Left hindlimb (tissue), 1 donor: ENCODE measurements around the gene EML2.
"Not testable (repeated sequence)": the region's sequence is repeated elsewhere in the genome, so short reads cannot be mapped to it uniquely, and the experiment has no call there.

Source experiments
- DNase-seq: peaks from one replicate; pipeline ENCODE4 v3.0.0-alpha.2; 2018

EML2 gene

GRCh38 chr19:45615795-45616703 is 23.1 kb downstream of the EML2 start:
- DNase-seq: peak; percentile 94

GRCh38 chr19:45615056-45615455 is 24.1 kb downstream of the EML2 start:
- not testable (repeated sequence) for DNase-seq

- no peak for DNase-seq
Observed at GRCh38 chr19:45613926-45614725, 25.1 kb downstream of the EML2 start.

GRCh38 chr19:45608948-45609347 is 30.2 kb downstream of the EML2 start:
- no peak for DNase-seq

- peak; percentile 82 for DNase-seq
Observed at GRCh38 chr19:45607071-45608029, 31.8 kb downstream of the EML2 start.

GRCh38 chr19:45601524-45602374 is 37.4 kb downstream of the EML2 start, which contains the start of gene GPR4:
Gene GPR4 (minus strand): TSS chr19:45602212. CDS start chr19:45591866, 10,346 bp downstream.
- no peak for DNase-seq

GRCh38 chr19:45601115-45601514 is 38.1 kb downstream of the EML2 start:
- no peak for DNase-seq

GRCh38 chr19:45600340-45600885 is 38.8 kb downstream of the EML2 start:
- DNase-seq: no peak

GRCh38 chr19:45599286-45599685 is 39.9 kb downstream of the EML2 start:
- DNase-seq: no peak

GRCh38 chr19:45598267-45599001 is 40.8 kb downstream of the EML2 start:
- DNase-seq: no peak

GRCh38 chr19:45597425-45598111 is 41.6 kb downstream of the EML2 start:
- DNase-seq: no peak

- no peak for DNase-seq
Observed at GRCh38 chr19:45595814-45596213, 43.4 kb downstream of the EML2 start.

GRCh38 chr19:45593520-45593919 is 45.7 kb downstream of the EML2 start:
- no peak for DNase-seq

- no peak for DNase-seq
Observed at GRCh38 chr19:45592366-45592765, 46.8 kb downstream of the EML2 start.

- DNase-seq: no peak
Observed at GRCh38 chr19:45591638-45592005, 47.6 kb downstream of the EML2 start.

GRCh38 chr19:45591004-45591637 is 48.1 kb downstream of the EML2 start:
- no peak for DNase-seq

GRCh38 chr19:45590300-45591003 is 48.7 kb downstream of the EML2 start:
- no peak for DNase-seq

GRCh38 chr19:45589768-45590167 is 49.4 kb downstream of the EML2 start:
- DNase-seq: no peak

- no peak for DNase-seq
Observed at GRCh38 chr19:45587873-45588272, 51.3 kb downstream of the EML2 start.
